ENCODE data around the gene CRABP1.

CRABP1 gene

GRCh38 chr15:78360367-78360801, 20.2 kb downstream of the CRABP1 start:
- H3K4me2 ChIP-seq (ENCODE audit: low read depth, low read length) = no peak overlapping the region
- DNase-seq = no peak

GRCh38 chr15:78360958-78361718, 21.0 kb downstream of the CRABP1 start:
- no peak overlapping the region for H3K9ac ChIP-seq (ENCODE audit: low read length)
- H3F3A ChIP-seq (ENCODE audit: insufficient read depth, low read length) = no peaks in the 10 kb centered on the region
- no peak for TF ChIP-seq EZH2phosphoT487 (IDR thresholded peaks at IDR 0.05; ENCODE audit: low read length)
- no peak for TF ChIP-seq EZH2 (optimal IDR thresholded peaks at IDR 0.05; ENCODE audit: low read depth, low read length)
- no peak for TF ChIP-seq CTCF (IDR thresholded peaks at IDR 0.05; ENCODE audit: low read length)
- H4K20me1 ChIP-seq (ENCODE audit: insufficient read depth, low read length) = no peaks in the 10 kb centered on the region
- no peaks in the 10 kb centered on the region for H3K4me1 ChIP-seq (ENCODE audit: low read length)
- no peak overlapping the region for H3K4me3 ChIP-seq (ENCODE audit: low read length)
- H3K27me3 ChIP-seq (replicated peaks; ENCODE audit: insufficient read depth, low read length) = no peaks in the 10 kb centered on the region
- no peaks in the 10 kb centered on the region for H3K9me2 ChIP-seq (replicated peaks; ENCODE audit: insufficient read depth, low read length)
- no peak overlapping the region for H3K27ac ChIP-seq (ENCODE audit: low read length)
- H3K4me2 ChIP-seq (ENCODE audit: low read depth, low read length) = no peak overlapping the region
- H2AFZ ChIP-seq (ENCODE audit: low read length) = no peak overlapping the region
- no peaks in the 10 kb centered on the region for H3K36me3 ChIP-seq (replicated peaks; ENCODE audit: insufficient read depth, low read length)
- H3K9me3 ChIP-seq (replicated peaks; ENCODE audit: insufficient read depth, low read length) = no peaks in the 10 kb centered on the region
- H3K79me2 ChIP-seq (ENCODE audit: low read length) = no peaks in the 10 kb centered on the region
- DNase-seq = no peak

More at GRCh38 chr15:78360367-78360801, 20.2 kb downstream of the CRABP1 start:
- H3K9me2 ChIP-seq (replicated peaks; ENCODE audit: insufficient read depth, low read length) = no peaks in the 10 kb centered on the region
- no peaks in the 10 kb centered on the region for H3F3A ChIP-seq (ENCODE audit: insufficient read depth, low read length)
- H3K79me2 ChIP-seq (ENCODE audit: low read length) = no peaks in the 10 kb centered on the region
- no peaks in the 10 kb centered on the region for H3K4me1 ChIP-seq (ENCODE audit: low read length)
- no peak overlapping the region for H2AFZ ChIP-seq (ENCODE audit: low read length)
- H3K4me3 ChIP-seq (ENCODE audit: low read length) = no peak overlapping the region
- H3K9ac ChIP-seq (ENCODE audit: low read length) = no peak overlapping the region
- no peaks in the 10 kb centered on the region for H3K36me3 ChIP-seq (replicated peaks; ENCODE audit: insufficient read depth, low read length)
- H4K20me1 ChIP-seq (ENCODE audit: insufficient read depth, low read length) = no peaks in the 10 kb centered on the region
- H3K9me3 ChIP-seq (replicated peaks; ENCODE audit: insufficient read depth, low read length) = no peaks in the 10 kb centered on the region
- TF ChIP-seq EZH2 (optimal IDR thresholded peaks at IDR 0.05; ENCODE audit: low read depth, low read length) (no peak), CTCF (IDR thresholded peaks at IDR 0.05; ENCODE audit: low read length) (no peak), EZH2phosphoT487 (IDR thresholded peaks at IDR 0.05; ENCODE audit: low read length) (no peak)
- H3K27me3 ChIP-seq (replicated peaks; ENCODE audit: insufficient read depth, low read length) = no peaks in the 10 kb centered on the region
- H3K27ac ChIP-seq (ENCODE audit: low read length) = no peak overlapping the region

- no peak overlapping the region for H3K4me2 ChIP-seq (ENCODE audit: low read depth, low read length)
- no peak overlapping the region for H3K27ac ChIP-seq (ENCODE audit: low read length)
- no peaks in the 10 kb centered on the region for H3K4me1 ChIP-seq (ENCODE audit: low read length)
- TF ChIP-seq EZH2 (optimal IDR thresholded peaks at IDR 0.05; ENCODE audit: low read depth, low read length) (no peak), EZH2phosphoT487 (IDR thresholded peaks at IDR 0.05; ENCODE audit: low read length) (no peak), CTCF (IDR thresholded peaks at IDR 0.05; ENCODE audit: low read length) (no peak)
- H3K36me3 ChIP-seq (replicated peaks; ENCODE audit: insufficient read depth, low read length) = no peaks in the 10 kb centered on the region
- H3K9me3 ChIP-seq (replicated peaks; ENCODE audit: insufficient read depth, low read length) = no peaks in the 10 kb centered on the region
- no peaks in the 10 kb centered on the region for H3K9me2 ChIP-seq (replicated peaks; ENCODE audit: insufficient read depth, low read length)
- no peaks in the 10 kb centered on the region for H3K79me2 ChIP-seq (ENCODE audit: low read length)
- no peaks in the 10 kb centered on the region for H4K20me1 ChIP-seq (ENCODE audit: insufficient read depth, low read length)
- no peaks in the 10 kb centered on the region for H3K27me3 ChIP-seq (replicated peaks; ENCODE audit: insufficient read depth, low read length)
- H2AFZ ChIP-seq (ENCODE audit: low read length) = no peak overlapping the region
- no peak for DNase-seq
- no peaks in the 10 kb centered on the region for H3F3A ChIP-seq (ENCODE audit: insufficient read depth, low read length)
- H3K4me3 ChIP-seq (ENCODE audit: low read length) = no peak overlapping the region
- H3K9ac ChIP-seq (ENCODE audit: low read length) = no peak overlapping the region
These were observed 21.8 kb downstream of the CRABP1 start for GRCh38 chr15:78361771-78362506.
